ENCODE results near the gene KIFBP.

Gene KIFBP

GRCh38 chr10:69010151-69010640 lies 21.6 kb downstream of the KIFBP start:
- TF ChIP-seq CTCF (IDR thresholded peaks at IDR 0.05): no peak

- TF ChIP-seq CTCF (IDR thresholded peaks at IDR 0.05): no peak
Observed at GRCh38 chr10:69014171-69014570, 25.6 kb downstream of the KIFBP start.

- TF ChIP-seq CTCF (IDR thresholded peaks at IDR 0.05): no peak
Observed at GRCh38 chr10:69018613-69019012, 30.0 kb downstream of the KIFBP start.

- TF ChIP-seq CTCF (IDR thresholded peaks at IDR 0.05): no peak
Observed at GRCh38 chr10:69022611-69023010, 34.0 kb downstream of the KIFBP start.

GRCh38 chr10:69025370-69025896 lies 36.8 kb downstream of the KIFBP start:
- no peak for TF ChIP-seq CTCF (IDR thresholded peaks at IDR 0.05)

- TF ChIP-seq CTCF (IDR thresholded peaks at IDR 0.05): no peak
Observed at GRCh38 chr10:69033256-69033655, 44.7 kb downstream of the KIFBP start.

GRCh38 chr10:69037489-69037888 lies 48.9 kb downstream of the KIFBP start:
- no peak for TF ChIP-seq CTCF (IDR thresholded peaks at IDR 0.05)

GRCh38 chr10:69042417-69042816 lies 53.8 kb downstream of the KIFBP start:
- TF ChIP-seq CTCF (IDR thresholded peaks at IDR 0.05): no peak
